Parathyroid adenoma (tissue), 2 donors: ENCODE results near the gene RNFT2.

Experiments
- H2AFZ ChIP-seq: fragments of 300-600 bp; sonication (generic); one replicate; pipeline ENCODE4 v1.7.0; 2017; ENCODE audit warnings: antibody characterized with exemption, mild to moderate bottlenecking
- H3K27ac ChIP-seq: fragments of 300-600 bp; sonication (generic); one replicate; pipeline ENCODE4 v1.7.0; 2017
- H3K27me3 ChIP-seq: fragments of 300-600 bp; sonication (generic); one replicate; pipeline ENCODE4 v1.7.0; 2017; ENCODE audit warnings: low read length; ENCODE audit not compliant: control insufficient read depth, insufficient read depth
- H3K36me3 ChIP-seq: fragments of 300-600 bp; sonication (generic); one replicate; pipeline ENCODE4 v1.7.0; 2017; ENCODE audit warnings: low read length; ENCODE audit not compliant: control insufficient read depth, insufficient read depth
- H3K4me1 ChIP-seq: fragments of 300-600 bp; sonication (generic); one replicate; pipeline ENCODE4 v1.7.0; 2017; ENCODE audit warnings: control low read depth
- H3K4me2 ChIP-seq: fragments of 300-600 bp; sonication (generic); one replicate; pipeline ENCODE4 v1.7.0; 2017; ENCODE audit warnings: low read length
- H3K4me3 ChIP-seq: fragments of 300-600 bp; sonication (generic); one replicate; pipeline ENCODE4 v1.7.0; 2017; ENCODE audit warnings: low read depth, low read length
- H3K79me2 ChIP-seq: fragments of 300-600 bp; sonication (generic); one replicate; pipeline ENCODE4 v1.7.0; 2017; ENCODE audit warnings: control low read depth
- H3K9ac ChIP-seq: fragments of 300-600 bp; sonication (generic); one replicate; pipeline ENCODE4 v1.7.0; 2017; ENCODE audit warnings: mild to moderate bottlenecking
- H3K9me3 ChIP-seq: fragments of 300-600 bp; sonication (generic); one replicate; pipeline ENCODE4 v1.7.0; 2017; ENCODE audit warnings: low read length; ENCODE audit not compliant: control insufficient read depth
- CTCF ChIP-seq: fragments of 300-600 bp; sonication (generic); IDR thresholded peaks from one replicate; pipeline ENCODE4 v1.7.0; 2017; ENCODE audit warnings: antibody characterized with exemption, mild to moderate bottlenecking
- donor health status: primary hyperparathyroidism.

Gene RNFT2

GRCh38 chr12:116874324-116874995 lies 136.3 kb downstream of the RNFT2 start:
- Histone ChIP-seq H3K36me3 (no peaks in the 10 kb centered on the region), H3K4me1 (no peaks in the 10 kb centered on the region), H3K4me2 (no peak overlapping the region), H2AFZ (no peak overlapping the region), H3K9ac (no peak overlapping the region), H3K27ac (no peak overlapping the region), H3K79me2 (no peaks in the 10 kb centered on the region), H3K4me3 (no peak overlapping the region), H3K27me3 (peaks cover 6% of the 10 kb centered on the region), H3K9me3 (no peaks in the 10 kb centered on the region)
- TF ChIP-seq CTCF: no peak

- Histone ChIP-seq H3K27me3 (peaks cover 6% of the 10 kb centered on the region), H3K4me1 (no peaks in the 10 kb centered on the region), H3K4me2 (no peak overlapping the region), H3K79me2 (no peaks in the 10 kb centered on the region), H3K4me3 (no peak overlapping the region), H3K9me3 (no peaks in the 10 kb centered on the region), H3K9ac (no peak overlapping the region), H2AFZ (no peak overlapping the region), H3K36me3 (no peaks in the 10 kb centered on the region), H3K27ac (no peak overlapping the region)
- no peak for TF ChIP-seq CTCF
Observed at GRCh38 chr12:116876151-116876869, 138.2 kb downstream of the RNFT2 start.

GRCh38 chr12:116878567-116879508 lies 140.7 kb downstream of the RNFT2 start:
- no peaks in the 10 kb centered on the region for H3K79me2 ChIP-seq
- no peak for TF ChIP-seq CTCF
- peaks cover 6% of the 10 kb centered on the region for H3K27me3 ChIP-seq

GRCh38 chr12:116879509-116880212 lies 141.5 kb downstream of the RNFT2 start:
- no peak overlapping the region for H2AFZ ChIP-seq
- no peak overlapping the region for H3K27ac ChIP-seq
- H3K4me3 ChIP-seq: no peak overlapping the region
- no peaks in the 10 kb centered on the region for H3K4me1 ChIP-seq
- no peak for TF ChIP-seq CTCF
- H3K79me2 ChIP-seq: no peaks in the 10 kb centered on the region
- H3K9me3 ChIP-seq: no peaks in the 10 kb centered on the region
- H3K9ac ChIP-seq: no peak overlapping the region
- no peak overlapping the region for H3K4me2 ChIP-seq
- peaks cover 6% of the 10 kb centered on the region for H3K27me3 ChIP-seq
- H3K36me3 ChIP-seq: no peaks in the 10 kb centered on the region

More at GRCh38 chr12:116878567-116879508, 140.7 kb downstream of the RNFT2 start:
- no peaks in the 10 kb centered on the region for H3K36me3 ChIP-seq
- H2AFZ ChIP-seq: no peak overlapping the region
- no peak overlapping the region for H3K27ac ChIP-seq
- H3K9ac ChIP-seq: no peak overlapping the region
- no peak overlapping the region for H3K4me3 ChIP-seq
- H3K4me1 ChIP-seq: no peaks in the 10 kb centered on the region
- no peak overlapping the region for H3K4me2 ChIP-seq
- no peaks in the 10 kb centered on the region for H3K9me3 ChIP-seq
